ENCODE measurements around the gene SIGLEC11.

GRCh38 chr19:50003810-50004419, 42.9 kb upstream of the SIGLEC11 start:
- TF ChIP-seq CTCF (IDR thresholded peaks at IDR 0.05) (no peak), POLR2A (IDR thresholded peaks at IDR 0.05) (no peak)
